Measurements from ENCODE around the gene CCNH. TPM values are rescaled to one million over a fixed set of nuclear protein-coding genes. Genes with fewer than 3 reads are reported as not detected.

CCNH gene
- total RNA-seq, 1 experiment from 2014 or later = 121 TPM

DNA sequence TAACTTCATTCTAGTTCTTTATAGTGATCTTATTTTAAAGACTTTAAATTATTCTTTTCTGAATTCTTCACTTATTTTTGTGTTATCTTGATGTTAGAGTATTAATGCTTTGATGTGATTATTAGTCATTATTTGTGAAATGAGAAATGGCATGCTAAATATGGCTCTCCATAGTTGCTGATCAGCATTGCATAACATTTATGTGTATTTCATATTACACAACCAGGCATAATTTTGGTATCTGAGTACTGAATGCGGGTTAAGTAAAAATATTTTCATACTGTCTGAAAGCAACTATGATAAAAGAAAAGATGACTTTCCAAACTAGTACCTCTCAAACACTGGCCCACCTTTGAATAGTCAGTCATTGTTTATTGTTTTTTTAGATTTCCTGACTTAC is 41.1 kb upstream of the CCNH start:
- Histone ChIP-seq H3K4me2 (ENCODE audit: low read length) (no peak overlapping the region), H3K4me3 (ENCODE audit: low read length) (no peak overlapping the region), H3K4me1 (ENCODE audit: insufficient read depth, low read length) (no peaks in the 10 kb centered on the region), H3K79me2 (ENCODE audit: low read length) (no peaks in the 10 kb centered on the region), H3F3A (ENCODE audit: low read length, unreplicated experiment) (no peaks in the 10 kb centered on the region), H2AFZ (ENCODE audit: low read length) (no peak overlapping the region), H3K9ac (ENCODE audit: low read length) (no peak overlapping the region), H3K27ac (ENCODE audit: low read length) (no peak overlapping the region), H4K20me1 (ENCODE audit: low read length) (no peaks in the 10 kb centered on the region), H3K9me3 (ENCODE audit: low read length) (no peaks in the 10 kb centered on the region), H3K27me3 (ENCODE audit: low read length) (peaks cover 18% of the 10 kb centered on the region; the same call in 1 of the 2 replicates), H3K9me2 (replicated peaks; ENCODE audit: low read length) (no peaks in the 10 kb centered on the region), H3K36me3 (ENCODE audit: low read depth, low read length) (no peaks in the 10 kb centered on the region)
- ATAC-seq (no peak), DNase-seq (no peak)
- BruUV-seq (replicated peaks) = no TSS peak
- POLR2A ChIA-PET (ENCODE audit: unreplicated experiment) = no interaction called here
- CTCF ChIA-PET = no interaction called here
- TF ChIP-seq, protein P1, sequence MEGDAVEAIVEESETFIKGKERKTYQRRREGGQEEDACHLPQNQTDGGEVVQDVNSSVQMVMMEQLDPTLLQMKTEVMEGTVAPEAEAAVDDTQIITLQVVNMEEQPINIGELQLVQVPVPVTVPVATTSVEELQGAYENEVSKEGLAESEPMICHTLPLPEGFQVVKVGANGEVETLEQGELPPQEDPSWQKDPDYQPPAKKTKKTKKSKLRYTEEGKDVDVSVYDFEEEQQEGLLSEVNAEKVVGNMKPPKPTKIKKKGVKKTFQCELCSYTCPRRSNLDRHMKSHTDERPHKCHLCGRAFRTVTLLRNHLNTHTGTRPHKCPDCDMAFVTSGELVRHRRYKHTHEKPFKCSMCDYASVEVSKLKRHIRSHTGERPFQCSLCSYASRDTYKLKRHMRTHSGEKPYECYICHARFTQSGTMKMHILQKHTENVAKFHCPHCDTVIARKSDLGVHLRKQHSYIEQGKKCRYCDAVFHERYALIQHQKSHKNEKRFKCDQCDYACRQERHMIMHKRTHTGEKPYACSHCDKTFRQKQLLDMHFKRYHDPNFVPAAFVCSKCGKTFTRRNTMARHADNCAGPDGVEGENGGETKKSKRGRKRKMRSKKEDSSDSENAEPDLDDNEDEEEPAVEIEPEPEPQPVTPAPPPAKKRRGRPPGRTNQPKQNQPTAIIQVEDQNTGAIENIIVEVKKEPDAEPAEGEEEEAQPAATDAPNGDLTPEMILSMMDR (conservative IDR thresholded peaks at IDR 0.05; ENCODE audit: low read depth, low read length) = no peak
- TF ChIP-seq EZH2 (IDR thresholded peaks at IDR 0.05; ENCODE audit: low read length, unreplicated experiment) (no peak), EZH2phosphoT487 (IDR thresholded peaks at IDR 0.05; ENCODE audit: borderline replicate concordance, low read length) (no peak)
- intact Hi-C loops (cut with micrococcal nuclease) = no loop called here

DNA sequence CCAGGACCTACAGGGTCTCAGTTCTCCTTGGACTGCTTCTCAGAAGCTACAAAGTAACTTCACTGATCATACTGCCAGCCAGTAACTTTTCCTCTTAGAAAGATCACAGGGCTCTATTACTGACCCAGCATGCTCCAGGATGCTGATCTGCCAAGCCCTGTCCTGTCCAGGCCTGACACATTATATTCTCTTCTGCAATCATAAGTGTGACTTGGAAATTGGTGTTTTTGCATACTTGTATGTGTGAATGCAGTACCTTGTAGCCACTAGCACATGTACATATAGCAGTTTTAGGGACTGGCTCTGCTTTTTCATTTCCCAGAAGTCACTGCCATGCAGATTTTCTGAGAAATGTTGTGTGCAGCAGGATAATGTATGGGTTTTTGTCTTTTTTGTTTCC is 40.1 kb upstream of the CCNH start:
- ATAC-seq (no peak; the same call in 1 of the 2 replicates), DNase-seq (no peak)
- no peak overlapping the region for H2AFZ ChIP-seq (ENCODE audit: low read length)
- no peak overlapping the region for H3K4me2 ChIP-seq (ENCODE audit: low read length)
- no peaks in the 10 kb centered on the region for H3F3A ChIP-seq (ENCODE audit: low read length, unreplicated experiment)
- intact Hi-C loops (cut with micrococcal nuclease) = no loop called here
- H3K9ac ChIP-seq (ENCODE audit: low read length) = no peak overlapping the region
- no peak overlapping the region for H3K4me3 ChIP-seq (ENCODE audit: low read length)
- CTCF ChIA-PET = interaction anchor here (0.7 kb wide), 1 partner anchor 17 kb away, joined by 3 read pairs; no protein-coding TSS in a partner anchor
- peaks cover 18% of the 10 kb centered on the region; the same call in 1 of the 2 replicates for H3K27me3 ChIP-seq (ENCODE audit: low read length)
- POLR2A ChIA-PET (ENCODE audit: unreplicated experiment) = no interaction called here
- no peaks in the 10 kb centered on the region for H4K20me1 ChIP-seq (ENCODE audit: low read length)
- no peak for TF ChIP-seq EZH2 (IDR thresholded peaks at IDR 0.05; ENCODE audit: low read length, unreplicated experiment)
- no peak for TF ChIP-seq EZH2phosphoT487 (IDR thresholded peaks at IDR 0.05; ENCODE audit: borderline replicate concordance, low read length)
- TF ChIP-seq, protein P1 (conservative IDR thresholded peaks at IDR 0.05; ENCODE audit: low read depth, low read length) = no peak
- BruUV-seq (replicated peaks) = no TSS peak
- no peaks in the 10 kb centered on the region for H3K9me3 ChIP-seq (ENCODE audit: low read length)
- no peaks in the 10 kb centered on the region for H3K36me3 ChIP-seq (ENCODE audit: low read depth, low read length)
- no peaks in the 10 kb centered on the region for H3K4me1 ChIP-seq (ENCODE audit: insufficient read depth, low read length)
- no peaks in the 10 kb centered on the region for H3K79me2 ChIP-seq (ENCODE audit: low read length)
- no peak overlapping the region for H3K27ac ChIP-seq (ENCODE audit: low read length)
- H3K9me2 ChIP-seq (replicated peaks; ENCODE audit: low read length) = no peaks in the 10 kb centered on the region

DNA sequence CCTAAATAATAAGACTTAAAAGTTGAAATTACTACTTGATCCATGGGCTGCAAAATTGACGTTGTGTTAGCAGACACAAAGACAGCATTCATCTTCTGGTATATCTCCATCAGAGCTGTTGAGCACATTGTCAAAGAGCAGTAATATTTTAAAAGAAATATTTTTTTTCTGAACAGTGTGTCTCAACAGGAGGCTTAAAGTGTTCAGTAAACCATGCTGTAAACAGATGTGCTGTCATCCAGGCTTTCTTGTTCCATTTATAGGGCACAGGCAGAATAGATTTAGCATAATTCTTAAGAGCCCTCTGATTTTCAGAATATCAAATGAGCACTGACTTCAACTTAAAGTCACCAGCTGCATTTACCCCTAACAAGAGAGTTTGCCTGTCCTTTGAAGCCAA is 29.7 kb upstream of the CCNH start:
- no peak for DNase-seq
- Histone ChIP-seq H3K79me2 (ENCODE audit: low read length) (no peaks in the 10 kb centered on the region), H3K9me3 (ENCODE audit: low read length) (no peaks in the 10 kb centered on the region), H3K4me1 (ENCODE audit: insufficient read depth, low read length) (no peaks in the 10 kb centered on the region), H3K27ac (ENCODE audit: low read length) (no peak overlapping the region), H3K4me2 (ENCODE audit: low read length) (no peak overlapping the region), H3K4me3 (ENCODE audit: low read length) (no peak overlapping the region), H3K9me2 (replicated peaks; ENCODE audit: low read length) (no peaks in the 10 kb centered on the region), H3K36me3 (ENCODE audit: low read depth, low read length) (no peaks in the 10 kb centered on the region), H2AFZ (ENCODE audit: low read length) (no peak overlapping the region), H3F3A (ENCODE audit: low read length, unreplicated experiment) (no peaks in the 10 kb centered on the region), H4K20me1 (ENCODE audit: low read length) (no peaks in the 10 kb centered on the region), H3K27me3 (ENCODE audit: low read length) (no peaks in the 10 kb centered on the region), H3K9ac (ENCODE audit: low read length) (no peak overlapping the region)
- no TSS peak for BruUV-seq (replicated peaks)
- TF ChIP-seq, protein P1 (conservative IDR thresholded peaks at IDR 0.05; ENCODE audit: low read depth, low read length) = no peak
- TF ChIP-seq EZH2phosphoT487 (IDR thresholded peaks at IDR 0.05; ENCODE audit: borderline replicate concordance, low read length) = no peak
- no peak for TF ChIP-seq EZH2 (IDR thresholded peaks at IDR 0.05; ENCODE audit: low read length, unreplicated experiment)
- ATAC-seq = no peak
- ChIA-PET POLR2A (ENCODE audit: unreplicated experiment) (no interaction called here), CTCF (no interaction called here)
- intact Hi-C loops (cut with micrococcal nuclease) = no loop called here
